Measurements from ENCODE around the gene CTXND2.
"Not testable (repeated sequence)": the region's sequence is repeated elsewhere in the genome, so short reads cannot be mapped to it uniquely, and the experiment has no call there.

The CTXND2 gene

GRCh38 chr1:150887018-150887417 is at the start of gene CTXND2:
Gene CTXND2 (plus strand): TSS chr1:150887136. CDS start chr1:150912315, 25,179 bp downstream.
- no peaks in the 10 kb centered on the region for H3K9me3 Mint-ChIP-seq
- H3K27ac Mint-ChIP-seq: no peak within 1 kb of the TSS
- H3K36me3 Mint-ChIP-seq (ENCODE audit: low read depth): no peaks in the 10 kb centered on the region
- no peak within 1 kb of the TSS for H3K4me3 Mint-ChIP-seq
- DNase-seq: no peak
- peaks cover 42% of the 10 kb centered on the region for H3K4me1 Mint-ChIP-seq (ENCODE audit: low read depth)
- H3K27me3 Mint-ChIP-seq: no peaks in the 10 kb centered on the region

- H3K9me3 Mint-ChIP-seq, DNase-seq, H3K4me3 Mint-ChIP-seq, H3K27me3 Mint-ChIP-seq, H3K27ac Mint-ChIP-seq: not testable (repeated sequence)
- Mint-ChIP-seq H3K36me3 (ENCODE audit: low read depth) (peaks cover 60% of the 10 kb centered on the region), H3K4me1 (ENCODE audit: low read depth) (peaks cover 28% of the 10 kb centered on the region)
These were observed 46.1 kb upstream of the CTXND2 start for GRCh38 chr1:150840850-150841249.

- peak overlapping the region; percentile 26 for H3K4me3 Mint-ChIP-seq
- DNase-seq: no peak
- H3K27ac Mint-ChIP-seq: peak overlapping the region; percentile 80
- no peaks in the 10 kb centered on the region for H3K9me3 Mint-ChIP-seq
- no peaks in the 10 kb centered on the region for H3K27me3 Mint-ChIP-seq
- peaks cover 36% of the 10 kb centered on the region for H3K4me1 Mint-ChIP-seq (ENCODE audit: low read depth)
- peaks cover 60% of the 10 kb centered on the region for H3K36me3 Mint-ChIP-seq (ENCODE audit: low read depth)
These were observed 45.3 kb upstream of the CTXND2 start for GRCh38 chr1:150841626-150842025.

GRCh38 chr1:150842343-150842742 is 44.6 kb upstream of the CTXND2 start:
- Mint-ChIP-seq H3K4me3 (no peak overlapping the region), H3K9me3 (no peaks in the 10 kb centered on the region), H3K27ac (peak overlapping the region; percentile 80), H3K4me1 (ENCODE audit: low read depth) (peaks cover 42% of the 10 kb centered on the region), H3K27me3 (no peaks in the 10 kb centered on the region), H3K36me3 (ENCODE audit: low read depth) (peaks cover 58% of the 10 kb centered on the region)
- DNase-seq: no peak

GRCh38 chr1:150842964-150843363 is 44.0 kb upstream of the CTXND2 start:
- Mint-ChIP-seq H3K9me3 (no peaks in the 10 kb centered on the region), H3K36me3 (ENCODE audit: low read depth) (peaks cover 58% of the 10 kb centered on the region), H3K4me3 (no peak overlapping the region), H3K27ac (no peak overlapping the region), H3K4me1 (ENCODE audit: low read depth) (peaks cover 47% of the 10 kb centered on the region), H3K27me3 (no peaks in the 10 kb centered on the region)
- DNase-seq: no peak

GRCh38 chr1:150843474-150843873 is 43.5 kb upstream of the CTXND2 start:
- no peak for DNase-seq
- Mint-ChIP-seq H3K27me3 (no peaks in the 10 kb centered on the region), H3K4me1 (ENCODE audit: low read depth) (peaks cover 47% of the 10 kb centered on the region), H3K4me3 (no peak overlapping the region), H3K9me3 (no peaks in the 10 kb centered on the region), H3K36me3 (ENCODE audit: low read depth) (peaks cover 60% of the 10 kb centered on the region), H3K27ac (no peak overlapping the region)

GRCh38 chr1:150846473-150847146 is 40.3 kb upstream of the CTXND2 start:
- Mint-ChIP-seq H3K4me3 (no peak overlapping the region), H3K27ac (peak overlapping the region; percentile 50), H3K9me3 (no peaks in the 10 kb centered on the region)

GRCh38 chr1:150850801-150851362 is 36.1 kb upstream of the CTXND2 start:
- not testable (repeated sequence) for H3K27me3 Mint-ChIP-seq, H3K9me3 Mint-ChIP-seq, H3K4me3 Mint-ChIP-seq, DNase-seq, H3K27ac Mint-ChIP-seq
- peaks cover 19% of the 10 kb centered on the region for H3K4me1 Mint-ChIP-seq (ENCODE audit: low read depth)
- peaks cover 71% of the 10 kb centered on the region for H3K36me3 Mint-ChIP-seq (ENCODE audit: low read depth)

More at GRCh38 chr1:150846473-150847146, 40.3 kb upstream of the CTXND2 start:
- Mint-ChIP-seq H3K27me3 (no peaks in the 10 kb centered on the region), H3K4me1 (ENCODE audit: low read depth) (peaks cover 33% of the 10 kb centered on the region), H3K36me3 (ENCODE audit: low read depth) (peaks cover 48% of the 10 kb centered on the region)
- DNase-seq: no peak

- not testable (repeated sequence) for H3K4me3 Mint-ChIP-seq; H3K9me3 Mint-ChIP-seq; H3K27ac Mint-ChIP-seq; DNase-seq; H3K4me1 Mint-ChIP-seq (ENCODE audit: low read depth); H3K27me3 Mint-ChIP-seq
- peaks cover 68% of the 10 kb centered on the region for H3K36me3 Mint-ChIP-seq (ENCODE audit: low read depth)
These were observed 34.2 kb upstream of the CTXND2 start for GRCh38 chr1:150852734-150853133.

- Mint-ChIP-seq H3K36me3 (ENCODE audit: low read depth) (peaks cover 41% of the 10 kb centered on the region), H3K27me3 (no peaks in the 10 kb centered on the region), H3K4me3 (no peak overlapping the region), H3K4me1 (ENCODE audit: low read depth) (peaks cover 39% of the 10 kb centered on the region), H3K9me3 (no peaks in the 10 kb centered on the region), H3K27ac (no peak overlapping the region)
- DNase-seq: no peak
These were observed 23.2 kb upstream of the CTXND2 start for GRCh38 chr1:150863724-150864123.

GRCh38 chr1:150864200-150864599 is 22.7 kb upstream of the CTXND2 start:
- H3K9me3 Mint-ChIP-seq, DNase-seq, H3K4me3 Mint-ChIP-seq, H3K27me3 Mint-ChIP-seq, H3K27ac Mint-ChIP-seq: not testable (repeated sequence)
- H3K36me3 Mint-ChIP-seq (ENCODE audit: low read depth): peaks cover 44% of the 10 kb centered on the region
- H3K4me1 Mint-ChIP-seq (ENCODE audit: low read depth): peaks cover 37% of the 10 kb centered on the region

GRCh38 chr1:150869683-150870082 is 17.3 kb upstream of the CTXND2 start:
- Mint-ChIP-seq H3K4me1 (ENCODE audit: low read depth) (peaks cover 54% of the 10 kb centered on the region), H3K4me3 (no peak overlapping the region), H3K36me3 (ENCODE audit: low read depth) (peaks cover 52% of the 10 kb centered on the region), H3K27me3 (no peaks in the 10 kb centered on the region), H3K9me3 (no peaks in the 10 kb centered on the region), H3K27ac (peak overlapping the region; percentile 9)
- no peak for DNase-seq

- H3K4me1 Mint-ChIP-seq (ENCODE audit: low read depth): peaks cover 59% of the 10 kb centered on the region
- no peaks in the 10 kb centered on the region for H3K9me3 Mint-ChIP-seq
- no peak for DNase-seq
- H3K36me3 Mint-ChIP-seq (ENCODE audit: low read depth): peaks cover 52% of the 10 kb centered on the region
- H3K27ac Mint-ChIP-seq: no peak overlapping the region
- no peak overlapping the region for H3K4me3 Mint-ChIP-seq
- H3K27me3 Mint-ChIP-seq: no peaks in the 10 kb centered on the region
These were observed 14.4 kb upstream of the CTXND2 start for GRCh38 chr1:150872572-150872971.

- DNase-seq: no peak
- Mint-ChIP-seq H3K27ac (no peak overlapping the region), H3K4me3 (no peak overlapping the region), H3K27me3 (no peaks in the 10 kb centered on the region), H3K36me3 (ENCODE audit: low read depth) (peaks cover 43% of the 10 kb centered on the region), H3K4me1 (ENCODE audit: low read depth) (peaks cover 50% of the 10 kb centered on the region), H3K9me3 (no peaks in the 10 kb centered on the region)
These were observed 13.4 kb upstream of the CTXND2 start for GRCh38 chr1:150873521-150873920.

- Mint-ChIP-seq H3K9me3 (no peaks in the 10 kb centered on the region), H3K27me3 (no peaks in the 10 kb centered on the region), H3K4me3 (peak overlapping the region; percentile 92), H3K27ac (peak overlapping the region; percentile 92), H3K4me1 (ENCODE audit: low read depth) (peaks cover 47% of the 10 kb centered on the region), H3K36me3 (ENCODE audit: low read depth) (peaks cover 38% of the 10 kb centered on the region)
- DNase-seq: no peak
These were observed 12.3 kb upstream of the CTXND2 start for GRCh38 chr1:150874455-150875196.

Measured in activated T-cell treated with anti-CD3 and anti-CD28 coated beads, Interleukin-2, amount 50 U/mL, for 24 hours (primary cell).